Stomach (tissue), 9 donors: ENCODE data around the gene SNX17. TPM values are rescaled to one million over a fixed set of nuclear protein-coding genes. Genes with fewer than 3 reads are reported as not detected.

Experiments
- DNase-seq, 2 donors: peaks; one replicate each; pipeline versions ENCODE4 v3.0.0 to v3.0.0-alpha.2; 2013 to 2019
- H3K27ac ChIP-seq, 5 donors: fragments of 200-600 bp in 4 of 5; sonication (generic) in 4 of 5; one replicate each; pipeline ENCODE4 v1.5.1; 2013 to 2019; ENCODE audit warnings: mild to moderate bottlenecking in 1 of 5, moderate library complexity in 1 of 5
- H3K27me3 ChIP-seq, 3 donors: fragments of 200-600 bp; sonication (generic); one replicate each; pipeline ENCODE4 v1.5.1; 2017 to 2019; ENCODE audit warnings: mixed run types in 1 of 3
- H3K36me3 ChIP-seq, 4 donors: fragments of 200-600 bp; sonication (generic); 1 replicate in 3 of 4; 2 replicates in 1 of 4; pipeline ENCODE4 v1.5.1; 2016 to 2019
- H3K4me1 ChIP-seq, 4 donors: fragments of 200-600 bp; sonication (generic); one replicate each; pipeline ENCODE4 v1.5.1; 2016 to 2019
- H3K4me3 ChIP-seq, 4 donors: fragments of 200-600 bp; sonication (generic) in 3 of 4; one replicate each; pipeline ENCODE4 v1.5.1; 2016 to 2019; ENCODE audit warnings: mild to moderate bottlenecking in 1 of 4
- H3K9me3 ChIP-seq, 4 donors: fragments of 200-600 bp; sonication (generic); one replicate each; pipeline ENCODE4 v1.5.1; 2016 to 2019
- CTCF ChIP-seq, 7 experiments: fragments of 450-650 bp in 4 of 7; fragments of 200-600 bp in 3 of 7; sonication (generic) in 3 of 7; IDR thresholded peaks; one replicate each; pipeline ENCODE4 v1.5.1; 2016 to 2019; ENCODE audit warnings: antibody characterized with exemption in 7 of 7, control low read depth in 2 of 7, mild to moderate bottlenecking in 1 of 7
- EP300 ChIP-seq: sonication (generic); formaldehyde crosslinking; IDR thresholded peaks from one replicate; pipeline ENCODE4 v1.6.1; 2017; ENCODE audit warnings: antibody characterized with exemption
- POLR2A ChIP-seq, 4 donors: fragments of 450-650 bp; IDR thresholded peaks; one replicate each; pipeline ENCODE4 v1.6.1; 2016; ENCODE audit warnings: antibody characterized with exemption in 4 of 4, control low read depth in 2 of 4, mild to moderate bottlenecking in 1 of 4, moderate library complexity in 1 of 4
- POLR2AphosphoS5 ChIP-seq, 3 donors: sonication (generic); formaldehyde crosslinking; IDR thresholded peaks; one replicate each; pipeline ENCODE4 v1.6.1; 2016; ENCODE audit warnings: antibody characterized with exemption in 3 of 3
- WGBS, 5 donors: extraction: QIAGEN DNeasy Blood & Tissue Kit in 3 of 5; methylation state at CpG; one replicate each; pipeline versions ENCODE4 v1.1.5 to v1.1.7; 2013 to 2018; 5-methylcytosine and 5-hydroxymethylcytosine counted together
- intact Hi-C: fragments of 100-400 bp; cut with DNase I; formaldehyde crosslinking; loops from one replicate; pipeline ENCODE4 v1.15.1; 2023; ENCODE audit warnings: low total_unique reads
- polyA plus RNA-seq, 3 donors: library from polyadenylated mRNA; stranded (reverse); fragments of 200-250 nt; gene quantifications; one replicate each; pipeline ENCODE4 v1.2.3, GENCODE V29; 2013
- total RNA-seq, 5 donors: library from RNA; depleted of rRNA; stranded (reverse); fragments of >200 nt; gene quantifications; one replicate each; pipeline versions ENCODE4 v1.1.0 to v1.2.3, GENCODE V29; 2014 to 2016
- donor health status: healthy with polysubstance abuse.
- donor health status: Bipolar disorder and iron deficiency.
- donor health status: healthy.

SNX17 gene
- total and polyA plus RNA-seq, 8 donors: 28.6 to 70.4 (median 68.0) TPM

- Histone ChIP-seq H3K9me3 (no peaks in the 10 kb centered on the region), H3K36me3 (peaks cover 5 to 16% (median 12%) of the 10 kb centered on the region in 4 donors), H3K27ac (peak overlapping the region in 2 of 5 donors; percentile 90 to 91), H3K4me3 (peak overlapping the region; percentile 92 to 100 (median 97)), H3K4me1 (peaks cover 13 to 48% (median 36%) of the 10 kb centered on the region in 4 donors), H3K27me3 (no peaks in the 10 kb centered on the region)
- peak in 1 of 2 donors; percentile 75 for DNase-seq
- 46 to 51% (median 47%) methylated on average over 16 of the region's 16 CpGs for WGBS, 5 donors
- intact Hi-C loops: no loop called here
- TF ChIP-seq CTCF (IDR thresholded peaks at IDR 0.05) (peak in 5 of 7 experiments; percentile 30 to 57 (median 47)), POLR2A (IDR thresholded peaks at IDR 0.05) (no peak)
These were observed 37.5 kb downstream of the SNX17 start for GRCh38 chr2:27407798-27408491.

GRCh38 chr2:27408601-27409320 lies 38.3 kb downstream of the SNX17 start:
- peak overlapping the region; percentile 85 to 93 (median 90) for H3K27ac ChIP-seq
- intact Hi-C loops: no loop called here
- TF ChIP-seq POLR2A (IDR thresholded peaks at IDR 0.05): no peak
- TF ChIP-seq EP300: no peak
- TF ChIP-seq CTCF (IDR thresholded peaks at IDR 0.05): no peak
- no peak for TF ChIP-seq POLR2AphosphoS5 (IDR thresholded peaks at IDR 0.05)

GRCh38 chr2:27409321-27410073 lies 39.1 kb downstream of the SNX17 start, which contains the start of gene PPM1G:
Gene PPM1G, minus strand, starts transcription at chr2:27409591. Its CDS starts 169 bp downstream, at chr2:27409422.
- H3K4me1 ChIP-seq: peaks cover 13 to 42% (median 36%) of the 10 kb centered on the region in 4 donors
- peaks cover 5 to 9% (median 9%) of the 10 kb centered on the region in 4 donors for H3K36me3 ChIP-seq
- no peaks in the 10 kb centered on the region for H3K27me3 ChIP-seq
- 1% methylated on average over 29 to 82 of the region's 82 CpGs for WGBS, 5 donors
- TF ChIP-seq POLR2AphosphoS5 (IDR thresholded peaks at IDR 0.05) (peak; percentile 1 to 91 (median 84)), POLR2A (IDR thresholded peaks at IDR 0.05) (peak in 1 of 4 donors; percentile 11), EP300 (no peak), CTCF (IDR thresholded peaks at IDR 0.05) (peak in 1 of 7 experiments; percentile 8)
- peak within 1 kb of the TSS; percentile 85 to 93 (median 91) for H3K27ac ChIP-seq
- peak; percentile 97 to 99 for DNase-seq
- intact Hi-C loops: no loop called here
- peak within 1 kb of the TSS; percentile 92 to 100 (median 97) for H3K4me3 ChIP-seq
- no peaks in the 10 kb centered on the region for H3K9me3 ChIP-seq

More at GRCh38 chr2:27408601-27409320, 38.3 kb downstream of the SNX17 start:
- Histone ChIP-seq H3K36me3 (peaks cover 5 to 16% (median 12%) of the 10 kb centered on the region in 4 donors), H3K4me1 (peaks cover 13 to 44% (median 36%) of the 10 kb centered on the region in 4 donors), H3K4me3 (peak overlapping the region; percentile 92 to 100 (median 97)), H3K27me3 (no peaks in the 10 kb centered on the region), H3K9me3 (no peaks in the 10 kb centered on the region)
- WGBS, 5 donors: 0 to 2% (median 0%) methylated on average over 19 to 33 of the region's 33 CpGs
- DNase-seq: peak in 1 of 2 donors; percentile 15
